T-cell (primary cell): ENCODE data around the gene CHRNA3. TPM values are rescaled to one million over a fixed set of nuclear protein-coding genes. Genes with fewer than 3 reads are reported as not detected.
"Not testable (repeated sequence)": the region's sequence is repeated elsewhere in the genome, so short reads cannot be mapped to it uniquely, and the experiment has no call there.

ENCODE experiments used
- ATAC-seq, 4 experiments: fragments of 200-7000 bp in 3 of 4; fragments of 150-1000 bp in 1 of 4; cut with Tn5 transposase; replicated peaks in 1 of 4; 1 replicate in 3 of 4; 2 replicates in 1 of 4; pipeline ENCODE4 v1.10.0; 2021; ENCODE audit warnings: moderate library complexity in 3 of 4, mild to moderate bottlenecking in 2 of 4, moderate number of reproducible peaks in 1 of 4
- CTCF ChIA-PET, 2 donors: fragments of 300-600 bp; sonication (Branson Sonifier 250); formaldehyde crosslinking; loops; one replicate each; lab custom pipeline; 2022; ENCODE audit warnings: antibody characterized with exemption in 2 of 2; lab: Charles Lee
- POLR2A ChIA-PET, 2 donors: fragments of 300-600 bp; sonication (Branson Sonifier 250); formaldehyde crosslinking; loops; one replicate each; lab custom pipeline; 2022; ENCODE audit warnings: antibody characterized with exemption in 2 of 2; lab: Charles Lee
- DNase-seq, 35 experiments: peaks; one replicate each; pipeline versions ENCODE4 v3.0.0 to v3.0.0-alpha.2; 2013 to 2023
- H3K27ac ChIP-seq: one replicate; pipeline ENCODE4 v1.5.1; 2013; ENCODE audit warnings: low read length
- H3K27me3 ChIP-seq, 2 experiments: replicated peaks in 1 of 2; 1 replicate in 1 of 2; 2 replicates in 1 of 2; pipeline versions ENCODE4 v1.6.1 to v1.7.0; 2013; ENCODE audit warnings: low read length in 1 of 2, mixed read lengths in 1 of 2; ENCODE audit not compliant: control insufficient read depth in 2 of 2, insufficient read depth in 2 of 2; ENCODE audit errors: extremely low read depth in 1 of 2
- H3K36me3 ChIP-seq, 2 donors: 1 replicate in 1 of 2; 2 replicates in 1 of 2; pipeline versions ENCODE4 v1.6.1 to v1.7.0; 2013; ENCODE audit warnings: low read length in 1 of 2; ENCODE audit not compliant: control insufficient read depth in 2 of 2, insufficient read depth in 1 of 2; ENCODE audit errors: extremely low read depth in 1 of 2
- H3K4me1 ChIP-seq, 2 experiments: 1 replicate in 1 of 2; 2 replicates in 1 of 2; pipeline versions ENCODE4 v1.6.1 to v1.7.0; 2013; ENCODE audit warnings: low read length in 2 of 2, mixed read lengths in 1 of 2; ENCODE audit not compliant: insufficient read depth in 2 of 2, control insufficient read depth in 1 of 2; ENCODE audit errors: extremely low read depth in 1 of 2
- H3K4me3 ChIP-seq, 2 donors: 1 replicate in 1 of 2; 2 replicates in 1 of 2; pipeline versions ENCODE4 v1.5.1 to v1.7.0; 2013; ENCODE audit warnings: mild to moderate bottlenecking in 2 of 2, low read length in 1 of 2, moderate library complexity in 1 of 2; ENCODE audit not compliant: control insufficient read depth in 1 of 2; ENCODE audit errors: extremely low read depth in 1 of 2
- H3K9me3 ChIP-seq: 2 replicates; pipeline ENCODE4 v1.7.0; 2013
- H3K27ac Mint-ChIP-seq, 2 donors: one replicate each; pipeline ENCODE4 v1.8.0; 2020 to 2021; ENCODE audit warnings: mild to moderate bottlenecking in 2 of 2, mixed read lengths in 2 of 2
- H3K27me3 Mint-ChIP-seq, 2 donors: one replicate each; pipeline ENCODE4 v1.8.0; 2021 to 2022; ENCODE audit warnings: mixed read lengths in 2 of 2
- H3K36me3 Mint-ChIP-seq: one replicate; pipeline ENCODE4 v1.8.0; 2021; ENCODE audit warnings: mixed read lengths
- H3K4me1 Mint-ChIP-seq, 3 donors: one replicate each; pipeline ENCODE4 v1.8.0; 2020 to 2022; ENCODE audit warnings: mixed read lengths in 3 of 3, mild to moderate bottlenecking in 1 of 3
- H3K4me3 Mint-ChIP-seq, 3 donors: one replicate each; pipeline ENCODE4 v1.8.0; 2020 to 2022; ENCODE audit warnings: mild to moderate bottlenecking in 3 of 3, mixed read lengths in 3 of 3, moderate library complexity in 3 of 3
- H3K9me3 Mint-ChIP-seq, 3 donors: one replicate each; pipeline ENCODE4 v1.8.0; 2020 to 2022; ENCODE audit warnings: mixed read lengths in 3 of 3
- WGBS: methylation state at CpG from one replicate; pipeline ENCODE4 v1.1.5; 2013; ENCODE audit warnings: missing lambda C conversion rate; ENCODE audit not compliant: insufficient coverage; 5-methylcytosine and 5-hydroxymethylcytosine counted together
- total RNA-seq, 35 experiments: library from RNA in 6 of 35; stranded (reverse) in 6 of 35; fragments of 120-200 nt in 1 of 35; gene quantifications; one replicate each; pipeline versions ENCODE4 v1.2.1 to v1.2.4 and lab custom pipeline; 2013 to 2026

The CHRNA3 gene
- total RNA-seq, 5 donors from 2014 or later (not counting 1 experiment from before 2014, with no cell fraction given), result not detected

DNA sequence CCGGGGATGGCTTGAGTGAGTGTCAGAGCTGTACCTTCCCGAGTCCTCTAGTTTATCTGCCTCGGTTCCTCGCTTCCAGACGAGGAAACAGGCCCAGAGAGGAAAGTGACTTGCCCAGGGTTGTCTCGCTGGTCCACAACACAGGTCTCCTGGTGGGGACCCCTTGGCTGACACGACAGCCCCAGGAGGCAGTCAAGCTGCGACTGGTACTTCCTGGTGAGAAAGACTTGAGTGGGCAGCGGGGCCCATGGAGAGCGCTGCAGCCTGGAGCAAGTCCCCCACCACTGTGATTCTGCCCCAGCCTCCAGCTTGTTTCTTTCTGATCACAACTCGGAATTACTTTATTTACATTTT is 56.1 kb downstream of the CHRNA3 start:
- H3K27ac ChIP-seq, result no peak overlapping the region
- peaks cover 19 to 20% (median 20%) of the 10 kb centered on the region in 3 donors for H3K4me1 Mint-ChIP-seq
- no peaks in the 10 kb centered on the region for H3K9me3 ChIP-seq
- no peaks in the 10 kb centered on the region for H3K9me3 Mint-ChIP-seq
- no peaks in the 10 kb centered on the region for H3K36me3 ChIP-seq
- H3K27me3 ChIP-seq, result peaks cover 0 to 15% of the 10 kb centered on the region in 2 experiments
- DNase-seq, result no peak
- POLR2A ChIA-PET, result interaction anchor here in 1 of 2 donors (0.7 to 1.0 kb wide), 2 partner anchors 24 to 410 kb away, joined by 3 to 4 read pairs; partner anchors contain the start of gene PSMA4
- ATAC-seq, result peak in 3 of 4 experiments; percentile 9 to 14 (median 11)
- peak overlapping the region; percentile 81 to 91 (median 84) for H3K4me3 Mint-ChIP-seq
- H3K27me3 Mint-ChIP-seq, result peaks cover 19 to 25% of the 10 kb centered on the region in 2 donors
- 61% methylated on average over 8 of the region's 11 CpGs for WGBS
- H3K4me1 ChIP-seq, result peaks cover 6 to 17% of the 10 kb centered on the region in 2 experiments
- peak overlapping the region; percentile 63 to 67 for H3K4me3 ChIP-seq
- H3K36me3 Mint-ChIP-seq, result no peaks in the 10 kb centered on the region
- CTCF ChIA-PET, result interaction anchor here in 1 of 2 donors (1.7 kb wide), 1 partner anchor 24 kb away, joined by 11 read pairs; the partner anchor contains the start of gene PSMA4
- peak overlapping the region in 1 of 2 donors; percentile 3 for H3K27ac Mint-ChIP-seq

DNA sequence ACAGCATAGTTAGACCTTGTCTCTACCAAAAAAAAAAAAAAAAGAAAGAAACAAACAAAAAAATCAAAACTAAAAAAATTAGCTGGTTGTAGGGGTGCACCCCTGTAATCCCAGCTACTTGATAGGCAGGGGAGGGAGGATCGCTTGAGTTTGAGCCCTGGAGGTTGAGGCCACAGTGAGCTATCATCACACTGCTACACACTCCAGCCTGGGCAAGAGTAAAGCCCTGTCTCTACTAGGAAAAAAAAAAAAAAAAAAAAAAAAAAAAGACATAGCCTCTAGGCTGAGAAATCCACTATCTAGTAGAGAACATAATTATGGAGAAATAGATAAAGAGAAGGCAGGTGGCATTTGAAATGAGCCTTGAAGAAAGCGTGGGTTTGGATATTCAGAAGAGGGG is 57.7 kb downstream of the CHRNA3 start:
- H3K4me1 ChIP-seq, result peaks cover 6 to 17% of the 10 kb centered on the region in 2 experiments
- ATAC-seq, result no peak
- peak overlapping the region in 1 of 3 donors; percentile 3 for H3K4me3 Mint-ChIP-seq
- DNase-seq, result no peak
- peaks cover 0 to 15% of the 10 kb centered on the region in 2 experiments for H3K27me3 ChIP-seq
- no peaks in the 10 kb centered on the region for H3K9me3 Mint-ChIP-seq
- ChIA-PET CTCF (interaction anchor here in 1 of 2 donors (0.6 kb wide), 1 partner anchor 148 kb away, joined by 5 read pairs; no protein-coding TSS in a partner anchor), POLR2A (no interaction called here)
- peaks cover 19 to 20% (median 20%) of the 10 kb centered on the region in 3 donors for H3K4me1 Mint-ChIP-seq
- H3K27me3 Mint-ChIP-seq, result peaks cover 22 to 29% of the 10 kb centered on the region in 2 donors
- H3K27ac ChIP-seq, result no peak overlapping the region
- H3K36me3 ChIP-seq, result no peaks in the 10 kb centered on the region
- no peak overlapping the region for H3K27ac Mint-ChIP-seq
- H3K36me3 Mint-ChIP-seq, result no peaks in the 10 kb centered on the region
- no peak overlapping the region for H3K4me3 ChIP-seq
- WGBS, result no CpG with 5 or more reads among the region's 2 CpGs
- H3K9me3 ChIP-seq, result no peaks in the 10 kb centered on the region

DNA sequence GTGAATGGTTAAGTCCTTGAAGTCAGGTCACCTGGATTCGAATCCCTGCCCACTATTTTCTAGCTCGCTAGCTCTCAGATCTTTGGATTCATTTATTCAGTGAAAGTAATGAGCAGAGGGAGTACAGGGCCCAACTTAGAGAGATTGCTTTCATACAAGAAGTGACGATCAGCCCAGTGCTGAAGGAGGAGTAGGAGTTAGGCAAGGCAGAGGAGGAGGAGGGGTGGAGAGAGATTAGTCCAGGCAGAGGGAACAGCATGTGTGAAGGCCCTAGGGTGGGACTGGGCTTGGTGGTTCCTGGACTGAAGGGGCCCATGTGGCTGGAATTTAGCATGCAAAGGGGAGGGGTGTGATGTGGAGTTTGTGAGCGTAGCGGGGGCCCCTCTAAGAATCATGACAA is 59.3 kb downstream of the CHRNA3 start:
- Mint-ChIP-seq H3K4me1 (peaks cover 16 to 19% (median 17%) of the 10 kb centered on the region in 3 donors), H3K4me3 (no peak overlapping the region), H3K27me3 (peaks cover 13 to 19% of the 10 kb centered on the region in 2 donors), H3K9me3 (no peaks in the 10 kb centered on the region), H3K27ac (no peak overlapping the region), H3K36me3 (no peaks in the 10 kb centered on the region)
- peaks cover 6 to 17% of the 10 kb centered on the region in 2 experiments for H3K4me1 ChIP-seq
- H3K9me3 ChIP-seq, result no peaks in the 10 kb centered on the region
- ATAC-seq (no peak), DNase-seq (no peak)
- H3K27me3 ChIP-seq, result peaks cover 0 to 13% of the 10 kb centered on the region in 2 experiments
- no peaks in the 10 kb centered on the region for H3K36me3 ChIP-seq
- no peak overlapping the region for H3K27ac ChIP-seq
- POLR2A ChIA-PET, result no interaction called here
- WGBS, result 96% methylated on average over 5 of the region's 5 CpGs
- H3K4me3 ChIP-seq, result no peak overlapping the region
- CTCF ChIA-PET, result no interaction called here

DNA sequence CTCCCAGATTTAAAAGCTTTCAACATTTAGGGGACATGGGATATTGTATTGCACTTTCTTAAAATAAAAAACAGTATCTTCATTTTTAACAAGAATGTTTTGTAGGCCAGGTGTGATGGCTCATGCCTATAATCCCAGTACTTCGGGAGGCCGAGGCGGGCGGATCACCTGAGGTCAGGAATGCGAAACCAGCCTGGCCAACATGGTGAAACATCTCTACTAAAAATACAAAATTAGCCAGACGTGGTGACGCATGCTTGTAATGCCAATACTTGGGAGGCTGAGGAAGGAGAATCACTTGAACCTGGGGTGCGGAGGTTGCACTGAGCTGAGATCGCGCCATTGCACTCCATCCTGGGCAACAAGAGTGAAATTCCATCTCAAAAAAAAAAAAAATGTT is 60.6 kb downstream of the CHRNA3 start:
- H3K9me3 Mint-ChIP-seq, POLR2A ChIA-PET, H3K4me3 Mint-ChIP-seq, H3K9me3 ChIP-seq, H3K4me3 ChIP-seq, H3K4me1 ChIP-seq, H3K36me3 ChIP-seq, DNase-seq, H3K27me3 ChIP-seq, H3K27ac Mint-ChIP-seq, H3K36me3 Mint-ChIP-seq, H3K27ac ChIP-seq, ATAC-seq, CTCF ChIA-PET: not testable (repeated sequence)
- WGBS, result no CpG with 5 or more reads among the region's 10 CpGs
- Mint-ChIP-seq H3K27me3 (peaks cover 8 to 14% of the 10 kb centered on the region in 2 donors), H3K4me1 (peaks cover 9 to 11% (median 11%) of the 10 kb centered on the region in 3 donors)

DNA sequence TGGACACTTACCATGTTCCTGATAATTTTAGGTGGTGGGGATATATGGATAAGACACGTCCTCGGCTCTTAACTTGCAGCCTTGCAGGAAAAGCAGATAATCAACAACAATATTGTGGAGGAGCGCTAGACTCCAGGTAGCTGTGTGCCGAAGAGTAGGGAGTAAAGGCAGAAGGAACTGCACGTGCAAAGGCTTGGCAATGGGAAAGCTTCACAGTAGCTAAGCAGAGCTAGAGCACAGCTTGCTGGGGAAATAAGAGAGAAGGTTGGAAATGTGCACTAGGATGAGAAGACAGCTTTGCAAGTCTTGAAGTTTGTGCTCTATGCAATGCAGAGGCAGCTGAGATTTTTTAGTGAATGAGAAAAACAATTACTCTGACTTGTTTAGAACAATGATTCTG is 68.2 kb downstream of the CHRNA3 start:
- no peaks in the 10 kb centered on the region for H3K9me3 ChIP-seq
- H3K27ac Mint-ChIP-seq, result peak overlapping the region in 1 of 2 donors; percentile 77
- H3K27me3 Mint-ChIP-seq, result no peaks in the 10 kb centered on the region
- H3K4me1 ChIP-seq, result no peaks in the 10 kb centered on the region
- POLR2A ChIA-PET, result interaction anchor here in 1 of 2 donors (1.0 kb wide), 1 partner anchor 7 kb away, joined by 4 read pairs; no protein-coding TSS in a partner anchor
- H3K36me3 ChIP-seq, result peaks cover 2 to 38% of the 10 kb centered on the region in 2 donors
- no peak overlapping the region for H3K27ac ChIP-seq
- H3K9me3 Mint-ChIP-seq, result no peaks in the 10 kb centered on the region
- DNase-seq (no peak), ATAC-seq (no peak)
- peaks cover 22% of the 10 kb centered on the region for H3K36me3 Mint-ChIP-seq
- H3K4me1 Mint-ChIP-seq, result peaks cover 0 to 2% (median 0%) of the 10 kb centered on the region in 3 donors
- CTCF ChIA-PET, result interaction anchor here in 1 of 2 donors (1.5 kb wide), 1 partner anchor 9 kb away, joined by 4 read pairs; no protein-coding TSS in a partner anchor
- no peaks in the 10 kb centered on the region for H3K27me3 ChIP-seq
- no peak overlapping the region for H3K4me3 Mint-ChIP-seq
- 97% methylated on average over 3 of the region's 5 CpGs for whole genome bisulfite sequencing
- H3K4me3 ChIP-seq, result no peak overlapping the region

DNA sequence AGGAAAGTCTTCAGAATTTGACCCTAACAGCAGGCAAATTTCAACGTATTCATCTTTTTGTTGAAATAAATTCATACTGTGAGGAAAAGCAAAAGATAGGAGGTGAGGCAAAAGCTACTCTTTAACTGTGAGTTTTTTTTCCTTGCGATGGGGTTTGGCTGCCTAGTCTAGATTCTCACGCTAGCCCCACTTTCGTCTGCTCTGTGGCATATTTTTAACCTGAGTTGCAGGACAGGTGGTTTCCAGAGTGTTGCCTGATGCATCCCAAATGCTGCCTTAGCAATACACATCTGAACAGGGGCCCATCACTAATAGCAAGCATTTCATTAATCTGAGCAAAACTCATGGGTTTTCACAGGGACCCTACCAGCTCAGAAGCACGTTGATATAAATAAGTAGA is 68.9 kb downstream of the CHRNA3 start:
- POLR2A ChIA-PET, result no interaction called here
- Histone ChIP-seq H3K27me3 (no peaks in the 10 kb centered on the region), H3K27ac (no peak overlapping the region), H3K36me3 (peaks cover 2 to 45% of the 10 kb centered on the region in 2 donors), H3K9me3 (no peaks in the 10 kb centered on the region), H3K4me1 (no peaks in the 10 kb centered on the region), H3K4me3 (no peak overlapping the region)
- CTCF ChIA-PET, result interaction anchor here in 1 of 2 donors (1.5 kb wide), 1 partner anchor 8 kb away, joined by 4 read pairs; no protein-coding TSS in a partner anchor
- Mint-ChIP-seq H3K4me1 (peaks cover 0 to 2% (median 0%) of the 10 kb centered on the region in 3 donors), H3K27me3 (no peaks in the 10 kb centered on the region), H3K4me3 (no peak overlapping the region), H3K9me3 (no peaks in the 10 kb centered on the region), H3K36me3 (peaks cover 23% of the 10 kb centered on the region), H3K27ac (no peak overlapping the region)
- no peak for ATAC-seq
- WGBS, result 77% methylated on average over 3 of the region's 5 CpGs
- no peak for DNase-seq
